Heart left ventricle (tissue), 16 donors: ENCODE measurements around the gene SHROOM2. TPM values are rescaled to one million over a fixed set of nuclear protein-coding genes. Genes with fewer than 3 reads are reported as not detected.

Experiments used
- ATAC-seq, 4 donors: fragments of 200-7000 bp; cut with Tn5 transposase; one replicate each; pipeline ENCODE4 v1.9.1; 2020 to 2022; ENCODE audit warnings: moderate library complexity in 4 of 4, mild to moderate bottlenecking in 3 of 4, moderate number of reproducible peaks in 1 of 4
- DNase-seq, 5 donors: peaks; one replicate each; pipeline ENCODE4 v3.0.0-alpha.2; 2020
- H3K27ac ChIP-seq, 12 donors: fragments of 200-600 bp; sonication (generic) in 4 of 12; one replicate each; pipeline versions ENCODE4 v1.5.0 to v1.8.0; 2016 to 2022; ENCODE audit warnings: mild to moderate bottlenecking in 2 of 12
- H3K27me3 ChIP-seq, 9 donors: fragments of 200-600 bp; sonication (generic) in 2 of 9; one replicate each; pipeline versions ENCODE4 v1.5.1 to v1.8.0; 2016 to 2022; ENCODE audit warnings: mild to moderate bottlenecking in 3 of 9
- H3K36me3 ChIP-seq, 9 donors: fragments of 200-600 bp; sonication (generic) in 2 of 9; one replicate each; pipeline versions ENCODE4 v1.5.0 to v1.8.0; 2018 to 2022; ENCODE audit warnings: mild to moderate bottlenecking in 2 of 9
- H3K4me1 ChIP-seq, 12 donors: fragments of 200-600 bp; sonication (generic) in 4 of 12; one replicate each; pipeline versions ENCODE4 v1.5.0 to v1.8.0; 2016 to 2022; ENCODE audit warnings: mild to moderate bottlenecking in 3 of 12
- H3K4me3 ChIP-seq, 12 donors: fragments of 200-600 bp; sonication (generic) in 4 of 12; one replicate each; pipeline versions ENCODE4 v1.5.0 to v1.8.0; 2017 to 2022; ENCODE audit warnings: mild to moderate bottlenecking in 9 of 12, moderate library complexity in 4 of 12
- H3K9me3 ChIP-seq, 12 donors: fragments of 200-600 bp; sonication (generic) in 4 of 12; one replicate each; pipeline versions ENCODE4 v1.5.0 to v1.8.0; 2016 to 2022; ENCODE audit warnings: mild to moderate bottlenecking in 1 of 12
- POLR2A ChIP-seq, 2 donors: fragments of 450-650 bp; IDR thresholded peaks; one replicate each; pipeline ENCODE4 v1.6.1; 2017; ENCODE audit warnings: antibody characterized with exemption in 2 of 2, mild to moderate bottlenecking in 2 of 2, moderate library complexity in 2 of 2
- WGBS, 4 donors: extraction: QIAGEN DNeasy Blood & Tissue Kit in 2 of 4; methylation state at CpG; one replicate each; pipeline versions ENCODE4 v1.1.5 to v1.1.7; 2013 to 2018; 5-methylcytosine and 5-hydroxymethylcytosine counted together
- intact Hi-C, 10 donors: fragments of 100-400 bp; cut with DNase I; formaldehyde crosslinking; loops; one replicate each; pipeline versions ENCODE4 v1.11.1 to v1.14.2; 2022
- polyA plus RNA-seq, 2 donors: library from polyadenylated mRNA; stranded (reverse); fragments of 200-250 nt; gene quantifications; one replicate each; pipeline ENCODE4 v1.2.3, GENCODE V29; 2013
- total RNA-seq, 9 donors: library from RNA; depleted of rRNA in 2 of 9; stranded (reverse); fragments of >200 nt in 2 of 9; fragmentation: NEBNext Ultra II Directional in 3 of 9; extraction: Animal tissue kit (Norgen Biotek cat#: 25700) in 3 of 9; gene quantifications; one replicate each; pipeline versions ENCODE4 v1.1.0 to v1.2.4, GENCODE V29; 2016 to 2023
- TF ChIP-seq, protein P1 (sequence below), 12 donors: fragments of 200-600 bp; sonication (generic) in 4 of 12; IDR thresholded peaks; one replicate each; pipeline versions ENCODE4 v1.5.0 to v1.8.0; 2018 to 2022; ENCODE audit warnings: antibody characterized with exemption in 12 of 12, mild to moderate bottlenecking in 5 of 12
- donor health status: ischemic (EF 13 %, LVEDD 7.1; RV severe dilation, severe dysfunction).
- donor health status: healthy with polysubstance abuse.
- donor health status: DM: no; HTN: yes; CAD: no.
- donor health status: DM: no; HTN: no; CAD: no.
- donor health status: ischemic (EF 25% LVEDD 6.9; RV normal size, moderate dysfunction).
- donor health status: ischemic (EF 25% LVEDD 5.7; RV mildly dilated, moderate dysfunction).
- donor health status: healthy.
- donor health status: DM: yes; HTN: yes; CAD: no.
- donor health status: ischemic (EF 35%, LVEDD 5.7; RV mildly dilated, moderate dysfunction).
- donor health status: nonischemic (EF 11% LVEDD 7.7; RV severe dilation, severe dysfunction).
- donor health status: DM: yes; HTN: yes; CAD: no.
- donor health status: PGD.
- donor health status: ischemic (EF 29% LVEDD 5.4; RV normal size, mild dysfunction).
- donor health status: nonischemic (EF 23%, LVEDD 6.1; RV moderate dilation, normal function).

SHROOM2 gene
- total and polyA plus RNA-seq, 11 donors = 0.38 to 1.7 (median 0.83) TPM

DNA sequence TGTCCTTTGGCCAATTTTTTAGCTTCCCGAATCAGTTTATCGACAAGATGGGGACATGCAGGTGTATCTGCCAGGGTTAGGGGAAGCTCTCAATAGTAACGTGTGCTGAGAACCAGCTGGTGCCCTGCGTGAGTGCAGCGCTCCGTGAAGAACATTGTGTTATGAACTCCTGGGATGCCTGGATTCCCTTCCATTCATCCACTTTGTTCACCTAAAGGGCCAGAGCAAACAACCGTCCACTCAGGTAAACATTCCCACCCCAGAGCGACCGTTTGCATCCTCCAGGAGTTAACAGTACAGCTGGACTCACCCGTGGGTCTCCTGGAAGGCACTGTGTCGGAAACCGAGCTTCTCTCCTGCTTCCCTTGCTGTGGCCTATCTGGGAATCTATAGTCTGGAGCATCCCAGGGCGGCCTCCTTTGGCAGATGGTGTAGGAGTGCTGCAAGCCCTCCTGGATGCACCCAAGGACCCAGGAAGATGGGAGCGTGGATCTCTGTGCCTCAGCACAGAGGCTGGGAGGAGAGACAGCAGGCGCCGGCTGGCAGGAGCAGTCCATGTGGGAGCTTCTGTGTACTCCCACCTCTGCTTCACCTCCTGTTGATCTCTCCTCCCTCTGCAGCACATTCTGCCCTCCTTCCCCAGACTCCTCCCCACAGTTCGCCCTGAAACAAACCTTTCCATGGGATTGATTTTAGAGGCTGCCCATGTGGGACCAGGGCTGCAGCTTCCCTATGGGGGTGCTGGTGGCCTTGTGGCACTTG lies 62.7 kb downstream of the SHROOM2 start:
- ATAC-seq (no peak), DNase-seq (no peak)
- Histone ChIP-seq H3K4me3 (no peak overlapping the region), H3K27ac (no peak overlapping the region), H3K4me1 (no peaks in the 10 kb centered on the region), H3K36me3 (no peaks in the 10 kb centered on the region), H3K9me3 (no peaks in the 10 kb centered on the region), H3K27me3 (peaks cover 0 to 6% (median 0%) of the 10 kb centered on the region in 9 donors)
- intact Hi-C loops = no loop called here
- 79 to 91% (median 83%) methylated on average over 15 to 17 of the region's 17 CpGs for WGBS, 4 donors
- TF ChIP-seq POLR2A (IDR thresholded peaks at IDR 0.05) = no peak

DNA sequence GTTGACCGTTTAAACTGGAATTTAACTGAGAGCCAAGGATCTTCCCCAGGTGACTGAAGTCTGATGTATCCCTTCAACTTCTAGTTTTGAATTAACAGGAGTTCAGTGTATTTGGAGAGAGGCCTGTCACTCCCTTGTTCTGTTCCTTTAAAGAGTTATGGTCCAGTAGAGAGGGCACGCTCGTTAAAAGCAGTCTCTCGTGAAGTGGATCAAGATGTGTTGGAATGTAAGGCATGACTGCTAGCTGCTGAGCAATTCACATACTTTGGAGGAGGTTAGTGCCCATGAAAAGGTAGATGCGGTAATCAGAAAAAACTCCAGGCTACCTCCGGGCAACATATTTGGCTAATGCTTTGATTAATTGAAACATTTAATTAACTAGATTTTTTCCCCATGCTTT lies 65.7 kb downstream of the SHROOM2 start:
- no peak overlapping the region for H3K27ac ChIP-seq
- H3K4me3 ChIP-seq = no peak overlapping the region
- 49 to 65% (median 61%) methylated on average over 6 of the region's 6 CpGs for WGBS, 4 donors
- no peak for TF ChIP-seq POLR2A (IDR thresholded peaks at IDR 0.05)
- TF ChIP-seq, protein P1, sequence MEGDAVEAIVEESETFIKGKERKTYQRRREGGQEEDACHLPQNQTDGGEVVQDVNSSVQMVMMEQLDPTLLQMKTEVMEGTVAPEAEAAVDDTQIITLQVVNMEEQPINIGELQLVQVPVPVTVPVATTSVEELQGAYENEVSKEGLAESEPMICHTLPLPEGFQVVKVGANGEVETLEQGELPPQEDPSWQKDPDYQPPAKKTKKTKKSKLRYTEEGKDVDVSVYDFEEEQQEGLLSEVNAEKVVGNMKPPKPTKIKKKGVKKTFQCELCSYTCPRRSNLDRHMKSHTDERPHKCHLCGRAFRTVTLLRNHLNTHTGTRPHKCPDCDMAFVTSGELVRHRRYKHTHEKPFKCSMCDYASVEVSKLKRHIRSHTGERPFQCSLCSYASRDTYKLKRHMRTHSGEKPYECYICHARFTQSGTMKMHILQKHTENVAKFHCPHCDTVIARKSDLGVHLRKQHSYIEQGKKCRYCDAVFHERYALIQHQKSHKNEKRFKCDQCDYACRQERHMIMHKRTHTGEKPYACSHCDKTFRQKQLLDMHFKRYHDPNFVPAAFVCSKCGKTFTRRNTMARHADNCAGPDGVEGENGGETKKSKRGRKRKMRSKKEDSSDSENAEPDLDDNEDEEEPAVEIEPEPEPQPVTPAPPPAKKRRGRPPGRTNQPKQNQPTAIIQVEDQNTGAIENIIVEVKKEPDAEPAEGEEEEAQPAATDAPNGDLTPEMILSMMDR (IDR thresholded peaks at IDR 0.05) = no peak
- H3K36me3 ChIP-seq = no peaks in the 10 kb centered on the region
- no peak for ATAC-seq
- intact Hi-C loops = no loop called here
- H3K4me1 ChIP-seq = no peaks in the 10 kb centered on the region
- H3K27me3 ChIP-seq = peaks cover 0 to 16% (median 0%) of the 10 kb centered on the region in 9 donors
- no peaks in the 10 kb centered on the region for H3K9me3 ChIP-seq
- DNase-seq = no peak

DNA sequence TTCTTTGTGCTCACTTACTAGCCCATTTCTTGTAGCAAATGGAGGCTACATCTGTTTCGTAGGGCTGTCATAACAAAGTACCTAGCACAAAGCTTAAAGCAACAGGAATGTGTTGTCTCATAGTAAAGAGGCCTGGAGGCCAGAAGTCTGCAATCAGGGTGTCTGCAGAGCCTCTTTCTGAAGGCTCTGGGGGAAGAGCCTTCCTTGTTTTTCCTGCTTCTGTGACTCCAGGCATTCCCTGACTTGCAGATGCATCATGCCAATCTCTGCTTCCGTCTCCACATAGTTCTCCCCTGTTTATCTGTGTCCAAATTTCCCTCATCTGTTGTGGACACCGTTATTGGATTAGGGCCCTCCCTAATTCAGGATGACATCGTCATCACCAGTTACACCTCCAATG lies 67.1 kb downstream of the SHROOM2 start:
- H3K4me1 ChIP-seq = no peaks in the 10 kb centered on the region
- 66 to 74% (median 72%) methylated on average over 4 of the region's 4 CpGs for WGBS, 4 donors
- H3K27ac ChIP-seq = no peak overlapping the region
- intact Hi-C loops = no loop called here
- peaks cover 0 to 25% (median 0%) of the 10 kb centered on the region in 9 donors for H3K27me3 ChIP-seq
- TF ChIP-seq POLR2A (IDR thresholded peaks at IDR 0.05) = no peak
- TF ChIP-seq, protein P1 (IDR thresholded peaks at IDR 0.05) = no peak
- no peaks in the 10 kb centered on the region for H3K36me3 ChIP-seq
- DNase-seq (no peak), ATAC-seq (no peak)
- H3K4me3 ChIP-seq = no peak overlapping the region
- H3K9me3 ChIP-seq = no peaks in the 10 kb centered on the region

DNA sequence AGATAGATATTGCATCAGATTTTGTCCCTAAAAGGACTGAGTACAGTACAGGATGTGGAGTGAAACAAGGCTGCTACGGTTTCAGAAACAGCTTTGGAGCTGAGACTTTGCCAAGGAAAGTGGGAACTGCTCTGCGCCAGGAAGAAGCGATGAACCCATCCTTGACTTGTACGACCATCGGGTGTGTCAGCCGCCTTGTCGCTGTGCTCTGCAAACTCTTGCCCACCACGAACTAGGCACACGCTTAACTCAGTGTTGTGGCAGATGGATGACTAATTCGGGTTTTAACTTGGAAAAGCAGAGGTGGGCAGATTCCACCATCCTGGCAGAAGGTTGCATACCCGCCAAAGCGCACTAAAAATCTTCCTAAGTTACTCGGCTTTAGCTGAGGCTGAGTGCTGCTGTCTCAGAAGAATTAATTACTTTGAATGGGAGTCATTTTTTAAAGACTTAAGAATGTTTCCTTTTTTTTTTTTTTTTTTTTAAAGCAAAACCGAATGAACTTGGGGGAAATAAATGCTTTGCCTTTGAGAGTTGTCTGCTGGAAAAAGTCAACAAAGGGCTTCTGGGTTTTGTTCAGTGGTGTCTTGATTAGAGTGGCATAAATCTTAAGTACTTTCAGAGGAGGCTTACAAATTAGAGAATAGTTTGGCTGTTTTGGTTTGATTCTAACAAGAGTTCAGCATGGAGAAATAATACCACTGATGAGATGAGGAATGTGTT lies 69.5 kb downstream of the SHROOM2 start:
- Histone ChIP-seq H3K27me3 (peaks cover 0 to 22% (median 0%) of the 10 kb centered on the region in 9 donors), H3K4me3 (no peak overlapping the region), H3K27ac (no peak overlapping the region), H3K36me3 (no peaks in the 10 kb centered on the region), H3K9me3 (no peaks in the 10 kb centered on the region), H3K4me1 (no peaks in the 10 kb centered on the region)
- no peak for TF ChIP-seq POLR2A (IDR thresholded peaks at IDR 0.05)
- TF ChIP-seq, protein P1 (IDR thresholded peaks at IDR 0.05) = no peak
- ATAC-seq = no peak
- 74 to 82% (median 77%) methylated on average over 14 of the region's 14 CpGs for WGBS, 4 donors
- no peak for DNase-seq
- intact Hi-C loops = no loop called here
